H7 (cell line): Measurements from ENCODE around the gene SAG. TPM values are rescaled to one million over a fixed set of nuclear protein-coding genes. Genes with fewer than 3 reads are reported as not detected.
A peak's percentile ranks its signal among the peaks of the same experiment; 100 is the strongest.

Experiments
- DNase-seq: peaks from one replicate; pipeline ENCODE4 v3.0.0; 2012
- H3K27me3 ChIP-seq: 2 replicates; pipeline ENCODE4 v1.6.0; 2011; ENCODE audit warnings: mild to moderate bottlenecking, low read length; ENCODE audit not compliant: control insufficient read depth, insufficient read depth
- H3K36me3 ChIP-seq: replicated peaks from 2 replicates; pipeline ENCODE4 v1.5.1; 2011; ENCODE audit warnings: low read length; ENCODE audit not compliant: control insufficient read depth, insufficient read depth
- H3K4me3 ChIP-seq: 2 replicates; pipeline ENCODE4 v1.5.1; 2011; ENCODE audit warnings: low read depth, mild to moderate bottlenecking, control low read depth, low read length, moderate library complexity; ENCODE audit not compliant: insufficient read depth
- total RNA-seq: library from RNA; depleted of rRNA; stranded (reverse); fragments of >200 nt; shearing (Covaris generic); gene quantifications from 2 replicates; pipeline ENCODE4 v1.2.3, GENCODE V29; 2014

Gene SAG
- total RNA-seq, 1 experiment from 2014 or later, result not detected

GRCh38 chr2:233303252-233303651, 4.4 kb upstream of the SAG start:
- no peaks in the 10 kb centered on the region for H3K27me3 ChIP-seq
- no peaks in the 10 kb centered on the region for H3K36me3 ChIP-seq
- H3K4me3 ChIP-seq, result no peak overlapping the region
- DNase-seq, result peak; percentile 73

GRCh38 chr2:233311241-233311926, 3.8 kb downstream of the SAG start:
- no peaks in the 10 kb centered on the region for H3K27me3 ChIP-seq
- DNase-seq, result no peak
- H3K4me3 ChIP-seq, result no peak overlapping the region
- no peaks in the 10 kb centered on the region for H3K36me3 ChIP-seq

- H3K27me3 ChIP-seq, result no peaks in the 10 kb centered on the region
- DNase-seq, result no peak
- no peak overlapping the region for H3K4me3 ChIP-seq
These were observed 5.3 kb downstream of the SAG start for GRCh38 chr2:233312874-233313273.

GRCh38 chr2:233314180-233314925, 6.7 kb downstream of the SAG start:
- DNase-seq, result no peak
- no peak overlapping the region for H3K4me3 ChIP-seq
- H3K27me3 ChIP-seq, result no peaks in the 10 kb centered on the region; the same call in 1 of the 2 replicates
- H3K36me3 ChIP-seq, result no peaks in the 10 kb centered on the region

More at GRCh38 chr2:233312874-233313273, 5.3 kb downstream of the SAG start:
- H3K36me3 ChIP-seq, result no peaks in the 10 kb centered on the region

- Histone ChIP-seq H3K4me3 (no peak overlapping the region), H3K36me3 (no peaks in the 10 kb centered on the region), H3K27me3 (no peaks in the 10 kb centered on the region; the same call in 1 of the 2 replicates)
- DNase-seq, result no peak
These were observed 9.8 kb downstream of the SAG start for GRCh38 chr2:233317196-233317943.

GRCh38 chr2:233319256-233319655, 11.6 kb downstream of the SAG start:
- Histone ChIP-seq H3K4me3 (no peak overlapping the region), H3K36me3 (no peaks in the 10 kb centered on the region), H3K27me3 (no peaks in the 10 kb centered on the region; the same call in 1 of the 2 replicates)
- no peak for DNase-seq

- Histone ChIP-seq H3K27me3 (no peaks in the 10 kb centered on the region; the same call in 1 of the 2 replicates), H3K4me3 (no peak overlapping the region), H3K36me3 (no peaks in the 10 kb centered on the region)
- no peak for DNase-seq
These were observed 12.9 kb downstream of the SAG start for GRCh38 chr2:233320470-233320869.

- no peak for DNase-seq
- H3K4me3 ChIP-seq, result no peak overlapping the region
- no peaks in the 10 kb centered on the region; the same call in 1 of the 2 replicates for H3K27me3 ChIP-seq
- no peaks in the 10 kb centered on the region for H3K36me3 ChIP-seq
These were observed 13.6 kb downstream of the SAG start for GRCh38 chr2:233321166-233321565.

- Histone ChIP-seq H3K27me3 (peaks cover 2% of the 10 kb centered on the region; the same call in 1 of the 2 replicates), H3K36me3 (no peaks in the 10 kb centered on the region), H3K4me3 (no peak overlapping the region)
- DNase-seq, result no peak
These were observed 16.2 kb downstream of the SAG start for GRCh38 chr2:233323851-233324250.

- H3K36me3 ChIP-seq, result no peaks in the 10 kb centered on the region
- DNase-seq, result no peak
- H3K27me3 ChIP-seq, result peaks cover 2% of the 10 kb centered on the region; the same call in 1 of the 2 replicates
- H3K4me3 ChIP-seq, result no peak overlapping the region
These were observed 17.6 kb downstream of the SAG start for GRCh38 chr2:233325256-233325655.

- no peaks in the 10 kb centered on the region for H3K36me3 ChIP-seq
- no peak for DNase-seq
These were observed 18.2 kb downstream of the SAG start for GRCh38 chr2:233325814-233326213.

GRCh38 chr2:233326500-233326899, 18.9 kb downstream of the SAG start:
- DNase-seq, result no peak
- Histone ChIP-seq H3K4me3 (no peak overlapping the region), H3K27me3 (peaks cover 4% of the 10 kb centered on the region; the same call in 1 of the 2 replicates), H3K36me3 (no peaks in the 10 kb centered on the region)

More at GRCh38 chr2:233325814-233326213, 18.2 kb downstream of the SAG start:
- Histone ChIP-seq H3K4me3 (no peak overlapping the region), H3K27me3 (peaks cover 2% of the 10 kb centered on the region; the same call in 1 of the 2 replicates)

- Histone ChIP-seq H3K4me3 (no peak overlapping the region), H3K36me3 (no peaks in the 10 kb centered on the region), H3K27me3 (peaks cover 9% of the 10 kb centered on the region; the same call in 1 of the 2 replicates)
- no peak for DNase-seq
These were observed 21.3 kb downstream of the SAG start for GRCh38 chr2:233328922-233329321.

- DNase-seq, result peak; percentile 60
- Histone ChIP-seq H3K4me3 (no peak overlapping the region), H3K27me3 (peaks cover 9% of the 10 kb centered on the region; the same call in 1 of the 2 replicates), H3K36me3 (no peaks in the 10 kb centered on the region)
These were observed 22.0 kb downstream of the SAG start for GRCh38 chr2:233329489-233330135.
